Keratinocyte (primary cell): ENCODE data around the gene REXO1. TPM values are rescaled to one million over a fixed set of nuclear protein-coding genes. Genes with fewer than 3 reads are reported as not detected.

Source experiments
- DNase-seq: peaks from one replicate; pipeline ENCODE4 v3.0.0-alpha.2; 2011; ENCODE audit warnings: low read depth, missing footprints, low spot score
- FAIRE-seq: peaks from 2 replicates; lab custom pipeline; 2011; peaks lifted over from hg19 to GRCh38; lab: Jason Lieb, UNC
- H2AFZ ChIP-seq: 2 replicates; pipeline ENCODE4 v1.6.0; 2012; ENCODE audit warnings: low read length, control low read depth, inconsistent platforms; ENCODE audit not compliant: control insufficient read depth
- H3K27ac ChIP-seq: 2 replicates; pipeline ENCODE4 v1.5.1; 2011; ENCODE audit warnings: low read length; ENCODE audit not compliant: control insufficient read depth, insufficient read depth
- H3K27me3 ChIP-seq: 3 replicates; pipeline ENCODE4 v1.6.0; 2011; ENCODE audit warnings: low read length; ENCODE audit not compliant: control insufficient read depth, insufficient read depth; ENCODE audit errors: extremely low read depth
- H3K36me3 ChIP-seq, 2 experiments: 2 replicates in 1 of 2; 3 replicates in 1 of 2; pipeline ENCODE4 v1.5.1; 2011; ENCODE audit warnings: low read length in 2 of 2, mild to moderate bottlenecking in 1 of 2; ENCODE audit not compliant: control insufficient read depth in 2 of 2, insufficient read depth in 2 of 2; ENCODE audit errors: extremely low read depth in 1 of 2
- H3K4me1 ChIP-seq: 3 replicates; pipeline ENCODE4 v1.5.1; 2011; ENCODE audit warnings: low read length; ENCODE audit not compliant: control insufficient read depth, insufficient read depth; ENCODE audit errors: extremely low read depth
- H3K4me2 ChIP-seq: 3 replicates; pipeline ENCODE4 v1.6.0; 2011; ENCODE audit warnings: low read depth, low read length; ENCODE audit not compliant: control insufficient read depth, insufficient read depth; ENCODE audit errors: extremely low read depth
- H3K4me3 ChIP-seq, 3 experiments: fragments of 200-600 bp in 1 of 3; sonication (generic) in 1 of 3; 2 replicates in 2 of 3; 3 replicates in 1 of 3; pipeline ENCODE4 v1.5.1; 2011 to 2016; ENCODE audit warnings: low read length in 3 of 3, mild to moderate bottlenecking in 3 of 3, control low read depth in 2 of 3, inconsistent platforms in 1 of 3, low read depth in 1 of 3, mixed read lengths in 1 of 3, mixed run types in 1 of 3, moderate library complexity in 1 of 3; ENCODE audit not compliant: control insufficient read depth in 2 of 3, insufficient read depth in 2 of 3; ENCODE audit errors: extremely low read depth in 1 of 3
- H3K79me2 ChIP-seq: 2 replicates; pipeline ENCODE4 v1.6.0; 2012; ENCODE audit warnings: low read length; ENCODE audit not compliant: control insufficient read depth, insufficient read depth
- H3K9ac ChIP-seq: 3 replicates; pipeline ENCODE4 v1.6.0; 2011; ENCODE audit warnings: low read length; ENCODE audit not compliant: control insufficient read depth, insufficient read depth; ENCODE audit errors: extremely low read depth
- H3K9me1 ChIP-seq: 3 replicates; pipeline ENCODE4 v1.6.0; 2011; ENCODE audit warnings: low read length; ENCODE audit not compliant: control insufficient read depth, insufficient read depth; ENCODE audit errors: extremely low read depth
- H3K9me3 ChIP-seq: 2 replicates; pipeline ENCODE4 v1.5.1; 2012; ENCODE audit warnings: low read depth, low read length; ENCODE audit not compliant: control insufficient read depth
- H4K20me1 ChIP-seq: 3 replicates; pipeline ENCODE4 v1.6.0; 2011; ENCODE audit warnings: low read length; ENCODE audit not compliant: control insufficient read depth, insufficient read depth; ENCODE audit errors: extremely low read depth
- EZH2 ChIP-seq: IDR thresholded peaks from one replicate; pipeline ENCODE4 v1.6.1; 2012; ENCODE audit warnings: inconsistent platforms, mild to moderate bottlenecking, low read length, moderate library complexity
- dilution Hi-C: fragments of 300-500 bp; cut with MboI; formaldehyde crosslinking; loops from one replicate; pipeline ENCODE4 v1.7.0; 2020; ENCODE audit warnings: low sequenced_read_pairs; ENCODE audit not compliant: extremely low pct_ligation_motif_present
- polyA plus RNA-seq, 5 experiments: library from polyadenylated mRNA; depleted of rRNA in 3 of 5; stranded (reverse) in 3 of 5; stranded (forward) in 1 of 5; unstranded in 1 of 5; fragments of >200 nt; gene quantifications; 1 replicate in 1 of 5; 2 replicates in 3 of 5; 3 replicates in 1 of 5; pipeline versions ENCODE4 v1.2.1 to v1.2.3, GENCODE V29; 2011 to 2012; ENCODE audit warnings: missing spikeins in 2 of 5, low read depth in 1 of 5, low replicate concordance in 1 of 5
- TF ChIP-seq, protein P1 (sequence below), 3 experiments: IDR thresholded peaks in 1 of 3; conservative IDR thresholded peaks in 1 of 3; optimal IDR thresholded peaks in 1 of 3; 2 replicates in 2 of 3; 3 replicates in 1 of 3; pipeline versions ENCODE3 to v1.5.1; 2011; ENCODE audit warnings: low read length in 3 of 3, mild to moderate bottlenecking in 3 of 3, moderate library complexity in 2 of 3, control low read depth in 1 of 3, inconsistent platforms in 1 of 3; ENCODE audit not compliant: insufficient read depth in 2 of 3; ENCODE audit errors: extremely low read depth in 1 of 3

Gene REXO1
- polyA plus RNA-seq, 1 donor (not counting 4 experiments of a cell fraction or from before 2014, with no cell fraction given) = 6.1 TPM

DNA sequence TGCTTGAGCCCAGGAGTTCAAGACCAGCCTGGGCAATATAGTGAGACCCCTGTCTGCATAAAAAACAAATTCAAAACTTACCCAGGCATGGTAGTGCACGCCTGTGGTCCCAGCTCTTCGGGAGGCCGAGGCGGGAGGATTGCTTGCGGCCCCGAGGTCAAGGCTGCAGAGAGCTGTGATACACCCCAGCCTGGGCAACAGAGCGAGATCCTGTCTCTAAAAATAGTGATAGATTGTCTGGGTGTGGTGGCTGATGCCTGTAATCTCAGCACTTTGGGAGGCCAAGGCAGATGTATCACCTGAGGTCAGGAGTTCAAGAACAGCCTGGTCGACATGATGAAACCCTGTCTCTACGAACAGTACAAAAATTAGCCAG is 19.1 kb upstream of the REXO1 start:
- peaks cover 0 to 2% of the 10 kb centered on the region in 2 experiments for H3K36me3 ChIP-seq
- no peak overlapping the region for H3K4me3 ChIP-seq
- TF ChIP-seq EZH2 = no peak
- TF ChIP-seq, protein P1, sequence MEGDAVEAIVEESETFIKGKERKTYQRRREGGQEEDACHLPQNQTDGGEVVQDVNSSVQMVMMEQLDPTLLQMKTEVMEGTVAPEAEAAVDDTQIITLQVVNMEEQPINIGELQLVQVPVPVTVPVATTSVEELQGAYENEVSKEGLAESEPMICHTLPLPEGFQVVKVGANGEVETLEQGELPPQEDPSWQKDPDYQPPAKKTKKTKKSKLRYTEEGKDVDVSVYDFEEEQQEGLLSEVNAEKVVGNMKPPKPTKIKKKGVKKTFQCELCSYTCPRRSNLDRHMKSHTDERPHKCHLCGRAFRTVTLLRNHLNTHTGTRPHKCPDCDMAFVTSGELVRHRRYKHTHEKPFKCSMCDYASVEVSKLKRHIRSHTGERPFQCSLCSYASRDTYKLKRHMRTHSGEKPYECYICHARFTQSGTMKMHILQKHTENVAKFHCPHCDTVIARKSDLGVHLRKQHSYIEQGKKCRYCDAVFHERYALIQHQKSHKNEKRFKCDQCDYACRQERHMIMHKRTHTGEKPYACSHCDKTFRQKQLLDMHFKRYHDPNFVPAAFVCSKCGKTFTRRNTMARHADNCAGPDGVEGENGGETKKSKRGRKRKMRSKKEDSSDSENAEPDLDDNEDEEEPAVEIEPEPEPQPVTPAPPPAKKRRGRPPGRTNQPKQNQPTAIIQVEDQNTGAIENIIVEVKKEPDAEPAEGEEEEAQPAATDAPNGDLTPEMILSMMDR (optimal IDR thresholded peaks at IDR 0.05 in 1 of 3, IDR thresholded peaks at IDR 0.05 in 1 of 3, conservative IDR thresholded peaks at IDR 0.05 in 1 of 3; ENCODE audit: extremely low read depth in 1 of 3, insufficient read depth in 2 of 3, low read length in 3 of 3) = no peak
- no peak overlapping the region for H3K27ac ChIP-seq
- no peaks in the 10 kb centered on the region for H3K9me1 ChIP-seq
- no peaks in the 10 kb centered on the region for H3K9me3 ChIP-seq
- H2AFZ ChIP-seq = no peak overlapping the region
- no peak for DNase-seq
- FAIRE-seq = no peak
- dilution Hi-C loops = no loop called here
- no peaks in the 10 kb centered on the region for H3K27me3 ChIP-seq
- no peak overlapping the region for H3K4me2 ChIP-seq
- no peak overlapping the region for H3K9ac ChIP-seq
- H4K20me1 ChIP-seq = no peaks in the 10 kb centered on the region
- H3K79me2 ChIP-seq = peaks cover 13% of the 10 kb centered on the region
- H3K4me1 ChIP-seq = peaks cover 3% of the 10 kb centered on the region

DNA sequence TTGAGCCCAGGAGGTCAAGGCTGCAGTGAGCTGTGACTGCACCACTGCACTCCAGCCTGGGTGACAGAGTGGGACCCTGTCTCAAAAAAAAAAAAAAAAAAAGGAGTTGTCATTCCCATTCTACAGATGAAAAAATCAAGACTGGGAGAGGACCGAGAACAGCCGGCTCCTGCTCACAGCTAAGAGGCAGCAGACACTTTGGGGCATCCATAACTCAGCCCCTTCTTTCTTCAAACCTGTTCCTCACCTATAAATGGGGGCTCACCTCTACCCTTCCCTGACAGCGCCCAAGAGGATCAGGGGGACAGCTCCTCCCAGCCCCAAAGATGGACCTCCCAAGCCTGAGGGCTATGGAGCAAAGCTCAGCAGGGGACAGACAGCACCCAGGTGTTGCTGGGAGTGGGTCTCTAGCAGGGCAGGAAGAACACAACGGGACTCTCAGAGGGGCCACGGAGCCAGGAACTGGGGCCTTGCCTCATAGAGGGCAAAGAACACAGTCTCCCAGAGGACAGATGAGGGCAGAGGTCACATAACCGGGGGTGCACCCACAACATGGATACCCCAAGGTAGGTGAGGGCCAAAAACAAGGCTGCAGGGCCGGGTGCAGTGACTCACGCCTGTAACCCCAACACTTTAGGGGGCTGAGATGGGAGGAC is 18.5 kb upstream of the REXO1 start:
- H3K9ac ChIP-seq = no peak overlapping the region
- no peaks in the 10 kb centered on the region for H3K27me3 ChIP-seq
- no peak overlapping the region for H3K27ac ChIP-seq
- no peak overlapping the region for H2AFZ ChIP-seq
- H3K4me2 ChIP-seq = no peak overlapping the region
- no peak for FAIRE-seq
- H3K9me3 ChIP-seq = no peaks in the 10 kb centered on the region
- no peaks in the 10 kb centered on the region for H4K20me1 ChIP-seq
- peaks cover 16% of the 10 kb centered on the region for H3K79me2 ChIP-seq
- no peak overlapping the region for H3K4me3 ChIP-seq
- no peaks in the 10 kb centered on the region for H3K9me1 ChIP-seq
- H3K4me1 ChIP-seq = peaks cover 4% of the 10 kb centered on the region
- dilution Hi-C loops = no loop called here
- TF ChIP-seq EZH2 = no peak
- TF ChIP-seq, protein P1 (optimal IDR thresholded peaks at IDR 0.05 in 1 of 3, IDR thresholded peaks at IDR 0.05 in 1 of 3, conservative IDR thresholded peaks at IDR 0.05 in 1 of 3; ENCODE audit: extremely low read depth in 1 of 3, insufficient read depth in 2 of 3, low read length in 3 of 3) = no peak
- H3K36me3 ChIP-seq = peaks cover 0 to 2% of the 10 kb centered on the region in 2 experiments
- no peak for DNase-seq
